HG03060 (cell line): Measurements from ENCODE around the gene PPP1R1B.

ENCODE experiments used
- ATAC-seq: cut with Tn5 transposase; IDR thresholded peaks from one replicate; pipeline ENCODE4 v1.9.1; 2021; ENCODE audit warnings: low read depth, moderate number of reproducible peaks; ENCODE audit not compliant: unreplicated experiment

The PPP1R1B gene

DNA sequence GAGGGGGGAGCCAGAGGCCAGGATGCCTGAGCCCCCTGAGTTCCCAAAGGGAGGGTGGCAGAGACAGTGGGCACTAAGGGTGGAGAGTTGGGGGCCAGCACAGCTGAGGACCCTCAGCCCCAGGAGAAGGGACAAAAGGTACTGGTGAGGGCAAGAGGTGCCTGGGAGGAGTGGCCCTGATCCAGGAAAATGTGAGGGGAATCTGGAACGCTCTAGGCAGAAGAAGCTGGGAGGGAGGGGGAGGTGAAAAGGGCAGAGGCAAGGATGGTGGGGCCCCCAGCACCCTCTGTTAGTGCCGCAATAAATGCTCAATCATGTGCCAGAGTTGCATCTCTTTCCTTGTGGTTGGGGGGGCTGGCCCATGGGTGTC is 39.5 kb downstream of the PPP1R1B start:
- ATAC-seq = no peak

DNA sequence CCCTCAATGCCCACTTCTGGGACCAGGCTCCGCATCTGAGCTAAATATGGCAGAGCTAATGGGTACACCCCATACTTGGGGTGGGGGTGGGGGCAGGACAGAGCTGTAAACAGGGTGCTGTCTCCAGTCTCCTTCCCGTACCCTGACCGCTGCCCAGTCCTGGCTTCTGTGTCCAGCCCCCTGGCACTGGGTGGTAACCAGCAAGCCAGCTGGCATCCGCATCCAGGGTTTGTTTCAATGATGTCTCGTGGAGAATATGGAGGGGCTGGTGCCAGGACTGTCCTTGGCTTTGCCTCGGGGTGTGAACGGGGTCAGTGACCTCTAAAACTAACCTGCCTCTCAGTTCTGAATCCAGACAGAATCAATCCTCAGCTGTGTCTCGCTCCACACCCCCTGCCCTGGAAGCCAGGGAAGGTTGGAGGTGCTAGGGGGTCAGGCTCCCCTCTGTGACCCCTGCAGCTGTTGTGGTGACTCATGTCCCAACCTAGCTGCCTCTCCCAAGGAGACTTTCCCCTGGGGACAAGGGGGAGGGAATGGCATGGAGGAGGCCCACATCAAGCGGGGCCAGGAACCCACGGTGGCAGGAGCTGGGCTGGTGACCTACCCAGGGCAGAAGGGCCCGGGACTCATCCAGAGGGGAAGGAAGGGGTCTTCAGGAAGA is 40.0 kb downstream of the PPP1R1B start:
- ATAC-seq = no peak

DNA sequence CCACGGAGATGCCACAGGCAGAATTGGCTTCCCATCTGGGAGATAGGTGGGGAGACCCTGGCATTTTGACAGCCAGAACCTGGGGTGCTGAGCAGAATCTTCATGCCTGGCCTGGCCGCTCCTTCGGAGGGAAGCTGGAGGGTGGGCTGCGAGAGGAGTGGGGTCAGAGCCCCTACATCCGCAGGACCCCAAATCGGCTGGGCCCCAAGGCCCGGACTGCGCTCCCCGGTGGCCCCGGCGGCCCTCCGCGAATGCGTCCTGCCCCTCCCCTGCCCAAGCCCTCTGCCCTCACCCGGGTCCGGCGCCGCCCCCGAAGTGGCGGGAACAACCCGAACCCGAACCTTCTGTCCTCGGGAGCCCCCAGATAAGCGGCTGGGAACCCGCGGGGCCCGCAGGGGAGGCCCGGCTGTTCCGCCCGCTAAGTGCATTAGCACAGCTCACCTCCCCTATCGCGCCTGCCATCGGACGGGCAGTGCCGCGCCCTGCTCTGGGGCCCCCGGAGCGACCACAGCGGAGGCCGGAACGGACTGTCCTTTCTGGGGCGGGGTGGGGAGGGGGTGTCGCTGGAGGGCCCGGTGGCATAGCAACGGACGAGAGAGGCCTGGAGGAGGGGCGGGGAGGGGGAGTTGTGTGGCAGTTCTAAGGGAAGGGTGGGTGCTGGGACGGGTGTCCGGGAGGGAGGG is 40.7 kb downstream of the PPP1R1B start:
- no peak for ATAC-seq

DNA sequence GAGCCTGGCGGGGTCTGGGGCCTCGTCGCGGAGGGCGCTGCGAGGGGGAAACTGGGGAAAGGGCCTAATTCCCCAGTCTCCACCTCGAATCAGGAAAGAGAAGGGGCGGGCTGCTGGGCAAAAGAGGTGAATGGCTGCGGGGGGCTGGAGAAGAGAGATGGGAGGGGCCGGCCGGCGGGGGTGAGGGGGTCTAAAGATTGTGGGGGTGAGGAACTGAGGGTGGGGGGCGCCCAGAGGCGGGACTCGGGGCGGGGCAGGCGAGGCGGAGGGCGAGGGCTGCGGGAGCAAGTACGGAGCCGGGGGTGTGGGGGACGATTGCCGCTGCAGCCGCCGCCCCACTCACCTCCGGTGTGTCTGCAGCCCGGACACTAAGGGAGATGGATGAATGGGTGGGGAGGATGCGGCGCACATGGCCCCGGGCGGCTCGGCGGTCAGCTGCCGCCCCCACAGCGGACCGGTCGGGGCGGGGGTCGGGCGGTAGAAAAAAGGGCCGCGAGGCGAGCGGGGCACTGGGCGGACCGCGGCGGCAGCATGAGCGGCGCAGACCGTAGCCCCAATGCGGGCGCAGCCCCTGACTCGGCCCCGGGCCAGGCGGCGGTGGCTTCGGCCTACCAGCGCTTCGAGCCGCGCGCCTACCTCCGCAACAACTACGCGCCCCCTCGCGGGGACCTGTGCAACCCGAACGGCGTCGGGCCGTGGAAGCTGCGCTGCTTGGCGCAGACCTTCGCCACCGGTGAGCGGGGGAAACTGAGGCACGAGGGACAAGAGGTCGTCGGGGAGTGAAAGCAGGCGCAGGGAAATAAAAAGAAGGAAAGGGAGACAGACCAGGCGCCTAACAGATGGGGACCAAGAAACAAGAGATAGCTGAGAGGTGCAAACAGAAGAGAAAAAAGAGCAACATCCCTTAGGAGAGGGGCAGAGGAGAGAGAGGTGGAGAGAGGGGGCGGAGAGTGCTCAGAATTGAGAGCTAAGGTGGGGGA is 41.5 kb downstream of the PPP1R1B start, which contains the start of gene PNMT:
PNMT (plus strand) TSS at position 509 of the 980 bp plus-strand sequence; CDS start at position 532, 23 bp downstream.
- ATAC-seq = no peak

DNA sequence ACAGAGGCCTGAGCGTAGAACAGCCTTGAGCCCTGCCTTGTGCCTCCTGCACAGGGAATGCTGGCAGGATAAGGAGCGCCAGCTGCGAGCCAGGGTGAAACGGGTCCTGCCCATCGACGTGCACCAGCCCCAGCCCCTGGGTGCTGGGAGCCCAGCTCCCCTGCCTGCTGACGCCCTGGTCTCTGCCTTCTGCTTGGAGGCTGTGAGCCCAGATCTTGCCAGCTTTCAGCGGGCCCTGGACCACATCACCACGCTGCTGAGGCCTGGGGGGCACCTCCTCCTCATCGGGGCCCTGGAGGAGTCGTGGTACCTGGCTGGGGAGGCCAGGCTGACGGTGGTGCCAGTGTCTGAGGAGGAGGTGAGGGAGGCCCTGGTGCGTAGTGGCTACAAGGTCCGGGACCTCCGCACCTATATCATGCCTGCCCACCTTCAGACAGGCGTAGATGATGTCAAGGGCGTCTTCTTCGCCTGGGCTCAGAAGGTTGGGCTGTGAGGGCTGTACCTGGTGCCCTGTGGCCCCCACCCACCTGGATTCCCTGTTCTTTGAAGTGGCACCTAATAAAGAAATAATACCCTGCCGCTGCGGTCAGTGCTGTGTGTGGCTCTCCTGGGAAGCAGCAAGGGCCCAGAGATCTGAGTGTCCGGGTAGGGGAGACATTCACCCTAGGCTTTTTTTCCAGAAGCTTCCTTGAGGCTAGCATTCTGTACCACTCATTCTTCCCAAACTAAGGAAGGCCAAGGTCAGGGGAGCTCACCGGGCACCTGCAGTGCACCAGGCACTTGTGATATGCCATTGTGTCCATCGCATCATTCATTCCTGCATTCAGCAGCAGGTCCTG is 43.4 kb downstream of the PPP1R1B start:
- ATAC-seq = no peak

DNA sequence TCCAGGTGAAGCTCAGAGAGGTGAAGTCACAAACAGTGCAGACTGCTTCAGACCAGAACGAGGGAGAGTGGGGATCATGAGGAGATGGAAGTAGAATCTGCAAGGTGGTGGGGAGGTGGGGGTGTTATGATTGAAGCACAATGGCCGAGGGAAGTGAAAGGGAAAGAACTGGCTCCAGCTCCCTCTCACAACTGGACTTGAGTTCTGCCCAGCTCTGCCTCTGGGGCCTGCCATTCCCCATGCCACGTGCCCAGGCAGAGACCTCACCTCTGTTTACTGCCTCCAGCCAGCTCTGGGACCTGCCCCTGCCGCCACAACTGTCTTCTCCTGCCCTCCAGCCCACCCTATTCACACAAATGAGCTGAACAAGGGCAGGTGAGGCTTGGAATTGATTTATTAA is 44.0 kb downstream of the PPP1R1B start:
- no peak for ATAC-seq

DNA sequence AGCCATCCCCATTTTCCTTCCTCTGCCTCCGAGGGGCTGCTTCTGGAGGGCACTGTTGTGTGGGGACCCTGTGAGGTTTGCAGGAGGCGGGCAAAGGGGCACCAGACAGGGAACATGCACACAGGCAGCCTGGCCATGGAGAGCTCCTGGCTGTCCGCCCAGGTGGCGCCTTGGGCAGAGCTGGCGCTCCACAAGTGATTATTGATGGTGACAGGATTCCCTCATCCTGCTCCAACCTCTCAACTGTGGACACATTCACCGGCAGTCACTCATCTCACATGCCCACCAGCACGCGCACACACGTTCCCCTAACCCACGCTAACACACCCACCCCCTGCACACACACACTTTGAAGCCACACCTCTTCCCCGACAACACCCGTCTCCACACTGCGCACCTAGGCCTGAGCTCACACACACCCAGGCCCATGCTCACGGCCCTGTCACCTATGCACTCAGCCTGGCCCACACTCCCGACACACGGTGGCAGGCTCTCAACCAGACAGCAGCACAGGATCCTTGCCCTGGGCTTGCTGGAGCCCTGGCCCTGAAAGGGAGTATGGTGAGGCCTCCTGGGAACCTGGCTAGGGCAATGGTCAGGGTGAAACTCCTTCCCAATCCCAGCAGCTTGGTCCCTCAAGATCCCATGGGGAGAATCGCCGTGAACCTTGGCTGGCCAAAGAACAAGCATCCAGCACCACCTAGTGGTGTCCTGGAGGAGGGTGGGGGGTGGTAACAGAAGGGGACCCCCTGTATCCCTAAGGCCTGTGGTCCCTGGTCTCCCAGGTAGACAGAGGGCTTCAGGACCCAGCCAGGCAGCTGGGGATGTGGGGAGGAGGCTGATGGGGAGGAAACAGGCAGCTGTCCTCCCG is 45.1 kb downstream of the PPP1R1B start:
- ATAC-seq = no peak

DNA sequence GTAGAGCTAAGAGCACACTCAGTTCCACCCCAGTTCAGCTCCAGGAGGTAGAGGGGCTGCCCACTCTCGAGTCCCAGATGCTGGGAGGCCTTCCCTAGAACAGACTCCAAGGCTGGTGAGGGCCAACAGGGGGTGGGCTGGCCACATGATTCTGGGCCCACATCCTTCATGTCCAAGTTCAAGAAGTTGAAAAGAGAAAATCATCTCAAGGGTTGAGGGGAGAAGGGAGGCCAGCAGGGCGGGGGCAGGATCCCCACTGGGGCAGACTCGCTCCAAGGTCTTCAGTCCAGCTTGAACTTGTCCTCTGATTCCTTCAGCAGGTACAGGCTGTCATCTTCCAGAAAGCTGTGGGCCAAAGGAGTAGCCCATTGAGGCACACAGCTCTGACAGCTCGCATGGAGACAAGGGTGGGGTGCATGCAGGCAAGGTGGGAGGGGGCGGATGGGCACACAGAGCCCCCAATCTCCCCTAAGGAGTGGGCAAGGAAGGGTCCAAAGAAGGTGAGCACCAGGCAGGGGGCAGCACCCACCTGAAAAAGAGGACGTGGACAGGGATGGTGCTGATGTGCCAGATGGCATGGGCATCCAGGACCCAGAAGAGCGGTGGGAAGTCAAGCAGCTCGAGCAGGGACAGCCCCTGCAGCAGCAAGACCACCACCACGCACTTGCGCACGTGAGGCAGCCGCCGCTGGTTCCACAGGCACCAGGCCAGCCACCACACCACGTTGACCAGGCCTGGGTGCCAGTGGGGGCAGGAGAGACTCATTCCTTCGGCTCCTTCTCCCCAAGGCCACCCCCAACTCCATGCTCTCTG is 46.0 kb downstream of the PPP1R1B start:
- ATAC-seq = no peak

DNA sequence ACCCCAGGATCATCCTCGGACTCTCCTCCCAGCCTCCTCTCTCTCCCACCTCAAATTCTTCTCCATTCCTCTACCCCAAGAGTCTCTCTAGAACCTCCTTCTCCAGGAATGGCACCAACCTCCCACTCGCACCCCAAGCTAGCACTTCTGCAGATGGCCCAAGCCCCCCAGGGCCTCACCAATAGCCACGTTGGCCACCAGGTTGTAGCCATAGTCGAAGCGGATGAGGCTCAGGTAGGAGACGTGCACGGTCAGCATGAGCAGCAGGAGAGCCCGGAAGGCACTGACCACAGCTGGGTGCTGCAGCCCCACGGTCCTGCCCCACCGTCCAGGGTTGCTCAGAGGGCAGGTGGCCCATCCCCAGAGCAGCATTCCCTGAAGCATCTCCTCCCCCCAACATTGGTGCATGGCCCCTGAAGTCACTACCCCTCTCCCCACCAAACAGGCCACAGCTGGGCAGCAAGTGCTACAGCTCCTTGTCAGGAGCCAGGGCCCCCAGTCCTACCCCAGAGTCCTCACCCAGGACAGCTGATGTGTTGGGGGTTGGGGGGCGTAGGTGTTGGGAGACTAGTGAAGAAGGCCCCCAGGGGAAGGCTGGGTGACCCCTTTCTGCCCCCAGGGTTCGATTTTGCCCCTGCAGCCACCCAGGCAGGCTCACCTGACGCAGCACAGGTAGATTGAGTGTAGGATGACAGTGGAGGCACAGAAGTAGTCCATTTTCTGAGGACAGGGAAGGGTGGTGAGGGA is 46.8 kb downstream of the PPP1R1B start:
- no peak for ATAC-seq

DNA sequence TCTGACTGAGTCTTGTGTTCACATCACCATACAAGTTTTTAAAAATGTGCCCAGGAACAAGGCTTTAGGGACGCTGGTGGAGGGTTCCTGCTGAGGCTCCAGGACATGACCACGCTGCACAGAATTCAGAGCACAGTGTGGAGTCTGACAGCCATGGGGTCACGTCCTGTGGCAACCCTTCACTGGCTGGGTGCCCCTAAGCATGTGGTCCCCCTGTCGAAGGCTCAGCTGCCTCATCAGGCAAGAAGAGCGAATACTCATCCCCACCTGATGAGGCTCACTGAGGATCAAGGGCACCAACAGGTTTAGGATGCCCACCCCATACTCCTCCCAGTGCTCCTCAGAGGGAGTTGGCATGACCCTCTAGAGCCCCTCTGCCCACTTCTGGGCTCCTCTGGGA is 47.4 kb downstream of the PPP1R1B start:
- no peak for ATAC-seq

DNA sequence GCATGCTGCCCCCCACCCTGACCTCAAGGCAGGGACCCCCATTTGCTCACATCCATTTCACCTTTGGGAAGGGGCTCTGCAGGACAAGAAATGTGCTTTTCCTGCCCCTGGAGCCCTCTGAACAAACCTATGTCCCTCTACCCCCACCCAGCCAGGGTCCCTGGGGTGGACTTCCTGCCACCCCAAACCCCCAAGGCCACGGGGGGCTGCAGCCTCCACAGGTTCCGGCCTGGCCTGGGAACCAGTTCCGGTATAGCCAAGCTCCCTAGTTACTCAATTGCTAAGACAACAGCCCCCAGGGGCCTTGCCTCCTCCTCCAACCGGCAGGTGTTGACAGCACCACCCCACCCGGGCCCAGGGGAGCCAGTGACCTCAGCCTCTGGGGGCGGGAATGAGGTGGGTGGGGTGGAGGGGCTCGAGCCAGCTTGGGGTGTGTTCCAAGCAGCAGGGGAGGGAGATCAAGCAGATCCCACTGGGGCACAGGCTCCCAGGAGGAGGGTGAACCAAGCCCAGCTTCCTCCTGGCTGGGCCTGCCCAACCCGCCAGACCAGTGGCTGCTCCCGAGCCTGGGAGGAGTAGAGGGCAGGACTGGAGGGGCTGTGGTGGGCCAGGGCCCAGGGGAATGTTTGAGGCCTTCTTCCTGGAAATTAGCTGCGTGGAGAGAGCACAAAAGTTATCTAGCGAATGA is 48.1 kb downstream of the PPP1R1B start:
- no peak for ATAC-seq

DNA sequence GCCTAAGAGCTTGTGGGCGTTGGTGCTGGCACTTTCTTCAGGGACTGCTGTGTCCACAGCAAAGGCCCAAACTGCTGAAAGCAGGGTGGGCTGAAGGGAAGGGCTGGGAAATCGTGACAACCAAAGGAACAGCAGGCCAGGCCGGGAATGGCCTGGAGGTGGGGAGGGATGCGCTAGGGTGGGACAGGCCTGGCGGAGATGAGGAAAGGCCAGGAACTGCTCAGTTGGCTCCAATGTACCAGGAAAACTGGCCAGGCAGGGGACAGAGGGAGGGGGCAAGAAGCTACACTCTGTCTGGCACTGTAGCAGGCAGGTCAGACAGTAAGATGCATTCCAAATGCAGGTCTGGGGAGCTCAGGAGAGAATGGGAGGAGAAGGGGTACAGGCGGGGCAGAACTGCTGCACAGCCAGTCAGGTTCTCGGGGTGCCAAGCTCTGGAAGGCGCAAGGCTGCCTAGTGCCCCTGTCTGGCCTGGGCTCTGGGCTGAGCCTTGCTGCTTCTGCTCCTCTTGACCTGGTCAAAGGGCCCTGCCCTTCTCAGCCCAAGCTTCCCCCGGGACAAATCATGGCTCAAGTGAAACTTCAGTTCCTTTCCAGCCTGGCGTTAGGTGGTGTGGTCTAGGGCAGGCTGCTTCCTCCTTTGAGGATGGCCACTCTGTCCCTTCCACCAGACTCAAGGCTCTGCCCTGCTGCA is 48.8 kb downstream of the PPP1R1B start:
- no peak for ATAC-seq

DNA sequence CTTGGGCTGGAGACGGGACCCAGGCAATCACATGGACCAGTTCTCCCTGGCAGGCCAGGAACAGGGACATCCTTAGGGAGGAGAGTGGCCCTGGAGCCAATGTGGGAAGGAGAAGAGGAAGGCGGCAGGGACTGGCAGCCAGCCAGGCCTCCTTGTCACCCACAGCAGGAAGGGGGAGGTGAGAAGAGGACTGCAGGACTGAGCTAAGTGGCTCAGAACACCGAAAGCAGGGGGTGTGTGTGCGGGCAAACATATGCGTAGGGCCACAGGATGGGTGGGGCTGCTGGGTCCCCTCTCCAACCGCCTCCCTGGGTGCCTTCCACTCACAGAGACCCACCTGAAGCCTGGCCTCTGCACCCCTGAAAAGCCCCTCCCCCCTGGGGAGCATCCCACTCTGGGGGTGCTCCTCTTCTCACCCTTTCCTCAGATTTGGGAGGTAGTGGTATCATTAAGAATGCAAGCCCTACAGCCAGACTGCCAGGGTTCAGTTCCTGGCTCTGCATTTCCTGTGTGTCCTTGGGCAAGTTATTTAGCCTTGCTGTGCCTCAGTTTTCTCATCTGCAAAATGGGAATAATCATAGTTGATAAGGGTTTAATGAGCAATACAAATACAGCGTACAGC is 49.6 kb downstream of the PPP1R1B start:
- no peak for ATAC-seq

DNA sequence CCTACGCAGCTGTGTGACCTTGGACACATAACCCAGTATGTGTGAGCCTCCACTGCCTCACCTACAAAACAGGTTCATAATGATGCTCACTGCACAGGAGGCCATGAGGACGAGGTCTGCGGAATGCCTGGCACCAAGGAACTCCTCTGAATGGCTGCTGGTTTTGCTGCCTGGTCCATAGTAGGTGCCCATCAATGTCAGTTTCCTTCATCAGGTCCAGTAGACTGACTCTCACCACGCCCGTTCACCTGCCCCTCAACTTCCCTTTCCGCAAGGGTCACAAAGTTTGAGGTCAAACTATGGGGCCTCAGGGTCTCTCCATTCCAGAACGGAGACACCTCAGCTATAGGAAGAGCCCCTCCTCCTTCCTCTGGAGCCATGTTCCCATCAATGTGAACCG is 50.3 kb downstream of the PPP1R1B start:
- no peak for ATAC-seq

DNA sequence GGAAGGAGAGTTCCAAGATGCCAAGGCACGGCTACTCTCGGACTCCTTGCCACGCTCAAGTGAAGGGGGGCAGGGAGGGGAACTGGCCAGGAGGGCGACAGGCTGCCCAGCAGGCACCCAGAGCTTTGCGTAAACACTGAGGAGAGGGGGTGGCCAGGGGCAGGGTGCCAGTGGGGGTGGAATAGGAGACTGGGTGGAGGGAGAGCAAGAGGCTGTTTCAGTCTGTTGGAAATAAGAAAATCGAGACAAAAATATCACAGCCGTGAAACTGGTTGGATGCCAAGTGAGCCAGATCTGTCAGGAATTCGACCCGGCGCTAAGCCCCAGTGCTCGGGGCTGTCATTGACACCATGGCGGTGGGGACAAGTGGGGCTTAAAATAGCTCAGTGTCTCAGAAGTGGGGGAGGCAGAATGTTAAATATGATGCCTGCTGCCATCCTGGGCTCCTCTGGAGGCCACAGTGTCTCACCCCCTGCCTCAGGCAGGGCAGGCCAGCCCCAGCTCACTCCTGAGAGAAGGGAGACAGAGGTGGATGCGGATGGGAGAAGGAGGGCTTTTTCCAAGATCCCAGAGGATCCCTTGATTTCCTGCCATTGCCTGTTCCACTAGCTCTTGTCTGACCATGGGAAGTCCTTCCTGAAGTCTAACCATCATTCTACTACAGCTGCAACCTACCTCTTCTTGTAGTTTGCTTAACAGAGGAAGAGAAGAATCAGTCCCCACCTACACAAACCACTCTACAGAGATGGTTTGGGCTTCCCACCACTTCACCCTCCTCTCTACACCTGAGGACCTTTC is 51.0 kb downstream of the PPP1R1B start:
- ATAC-seq = no peak
